ENCODE measurements around the gene SART1. TPM values are rescaled to one million over a fixed set of nuclear protein-coding genes. Genes with fewer than 3 reads are reported as not detected.
"Not testable (repeated sequence)": the region's sequence is repeated elsewhere in the genome, so short reads cannot be mapped to it uniquely, and the experiment has no call there.

The SART1 gene
- total and polyA plus RNA-seq, 7 donors: 22.2 to 50.0 (median 36.7) TPM

DNA sequence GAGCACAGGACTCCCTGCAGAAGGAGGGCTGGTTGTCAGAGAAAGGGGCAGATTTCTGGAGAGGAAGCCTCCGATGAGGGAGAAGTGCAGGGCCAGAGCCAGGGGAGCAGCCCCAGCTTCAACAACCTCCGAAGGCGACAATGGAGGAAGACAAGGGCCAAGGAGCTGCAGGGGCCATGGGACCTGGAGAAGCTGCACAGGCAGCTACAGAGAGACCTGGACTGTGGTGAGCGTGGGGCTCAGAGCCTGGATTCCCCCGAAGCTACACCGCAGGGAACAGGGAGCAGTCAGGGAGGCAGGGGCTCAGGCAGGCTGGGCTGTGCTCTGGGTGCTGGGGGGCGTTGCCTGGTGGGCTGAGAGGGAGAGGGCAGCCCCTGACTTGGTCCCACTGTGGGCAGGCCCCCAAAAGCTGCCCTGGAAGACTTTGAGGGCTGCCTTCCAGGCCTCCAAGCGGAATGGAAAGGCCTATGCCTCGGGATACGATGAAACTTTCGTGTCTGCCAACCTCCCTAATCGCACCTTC is 13.9 kb upstream of the SART1 start:
- H3K4me3 ChIP-seq: no peak overlapping the region

DNA sequence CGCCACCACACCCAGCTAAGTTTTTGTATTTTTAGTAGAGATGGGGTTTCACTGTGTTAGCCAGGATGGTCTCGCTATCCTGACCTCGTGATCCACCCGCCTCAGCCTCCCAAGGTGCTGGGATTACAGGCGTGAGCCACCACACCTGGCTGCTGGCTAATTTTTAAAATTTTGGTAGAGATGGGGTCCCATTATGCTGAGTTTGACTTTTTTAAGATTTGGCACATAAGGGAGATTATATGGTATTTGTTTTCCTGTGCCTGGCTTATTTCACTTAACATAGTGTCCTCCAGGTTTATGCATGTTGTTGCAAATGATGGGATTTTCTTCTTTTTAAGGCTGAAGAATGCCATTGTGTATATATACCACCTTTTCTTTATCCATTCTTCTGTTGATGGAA is 10.8 kb upstream of the SART1 start:
- intact Hi-C loops (cut with DNase I); DNase-seq; H3K4me3 ChIP-seq; H3K27ac ChIP-seq; H3K9me3 ChIP-seq; H3K36me3 ChIP-seq; H3K4me1 ChIP-seq; H3K27me3 ChIP-seq: not testable (repeated sequence)
- WGBS, 2 donors: 94% methylated on average over 5 of the region's 5 CpGs

More for the DNA sequence above, 13.9 kb upstream of the SART1 start:
- TF ChIP-seq POLR2AphosphoS5 (IDR thresholded peaks at IDR 0.05): no peak
- TF ChIP-seq POLR2A (IDR thresholded peaks at IDR 0.05): no peak
- TF ChIP-seq, protein P1, sequence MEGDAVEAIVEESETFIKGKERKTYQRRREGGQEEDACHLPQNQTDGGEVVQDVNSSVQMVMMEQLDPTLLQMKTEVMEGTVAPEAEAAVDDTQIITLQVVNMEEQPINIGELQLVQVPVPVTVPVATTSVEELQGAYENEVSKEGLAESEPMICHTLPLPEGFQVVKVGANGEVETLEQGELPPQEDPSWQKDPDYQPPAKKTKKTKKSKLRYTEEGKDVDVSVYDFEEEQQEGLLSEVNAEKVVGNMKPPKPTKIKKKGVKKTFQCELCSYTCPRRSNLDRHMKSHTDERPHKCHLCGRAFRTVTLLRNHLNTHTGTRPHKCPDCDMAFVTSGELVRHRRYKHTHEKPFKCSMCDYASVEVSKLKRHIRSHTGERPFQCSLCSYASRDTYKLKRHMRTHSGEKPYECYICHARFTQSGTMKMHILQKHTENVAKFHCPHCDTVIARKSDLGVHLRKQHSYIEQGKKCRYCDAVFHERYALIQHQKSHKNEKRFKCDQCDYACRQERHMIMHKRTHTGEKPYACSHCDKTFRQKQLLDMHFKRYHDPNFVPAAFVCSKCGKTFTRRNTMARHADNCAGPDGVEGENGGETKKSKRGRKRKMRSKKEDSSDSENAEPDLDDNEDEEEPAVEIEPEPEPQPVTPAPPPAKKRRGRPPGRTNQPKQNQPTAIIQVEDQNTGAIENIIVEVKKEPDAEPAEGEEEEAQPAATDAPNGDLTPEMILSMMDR (IDR thresholded peaks at IDR 0.05): no peak
- TF ChIP-seq EP300 (IDR thresholded peaks at IDR 0.05): no peak
- WGBS, 2 donors: 85 to 87% methylated on average over 12 of the region's 12 CpGs
- H3K36me3 ChIP-seq: no peaks in the 10 kb centered on the region
- H3K27me3 ChIP-seq: no peaks in the 10 kb centered on the region
- no peaks in the 10 kb centered on the region for H3K9me3 ChIP-seq
- no peak overlapping the region for H3K27ac ChIP-seq
- intact Hi-C loops (cut with DNase I): no loop called here
- DNase-seq: no peak
- H3K4me1 ChIP-seq: no peaks in the 10 kb centered on the region

DNA sequence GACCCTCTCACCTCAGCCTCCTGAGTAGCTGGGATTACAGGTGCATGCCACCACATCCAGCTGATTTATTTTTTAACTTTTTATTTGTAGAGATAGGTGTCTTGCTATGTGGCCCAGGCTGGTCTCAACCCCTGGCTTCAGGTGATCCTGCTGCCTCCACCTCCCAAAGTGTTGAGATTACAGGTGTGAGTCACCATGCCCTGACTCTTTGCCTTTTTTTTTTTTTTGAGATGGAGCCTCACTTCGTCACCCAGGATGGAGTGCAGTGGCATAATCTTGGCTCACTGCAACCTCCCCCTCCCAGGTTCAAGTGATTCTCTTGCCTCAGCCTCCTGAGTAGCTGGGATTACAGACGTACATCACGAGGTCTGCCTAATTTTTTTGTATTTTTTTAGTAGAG is 9.9 kb upstream of the SART1 start:
- intact Hi-C loops (cut with DNase I); H3K9me3 ChIP-seq; H3K4me3 ChIP-seq; H3K36me3 ChIP-seq; H3K27me3 ChIP-seq; H3K4me1 ChIP-seq; DNase-seq; H3K27ac ChIP-seq: not testable (repeated sequence)
- WGBS, 2 donors: 48 to 67% methylated on average over 3 of the region's 3 CpGs

DNA sequence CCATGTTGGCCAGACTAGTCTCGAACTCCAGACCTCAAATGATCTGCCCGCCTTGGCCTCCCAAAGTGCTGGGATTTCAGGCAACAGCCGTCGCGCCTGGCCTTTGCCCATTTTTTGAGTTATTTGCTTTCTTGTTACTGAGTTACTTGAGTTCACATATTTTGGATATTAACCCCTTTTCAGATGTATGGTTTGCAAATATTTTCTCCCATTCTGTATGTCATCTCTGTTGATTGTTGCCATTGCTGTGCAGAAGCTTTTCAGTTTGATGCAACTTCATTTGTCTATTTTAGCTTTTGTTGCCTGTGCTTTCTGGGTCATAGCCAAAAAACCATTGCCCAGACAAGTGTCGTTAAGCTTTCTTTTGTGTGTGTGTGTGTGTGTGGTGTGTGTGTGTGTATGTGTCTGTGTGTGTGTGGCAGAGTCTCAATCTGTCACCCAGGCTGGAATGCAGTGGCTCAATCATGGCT is 9.4 kb upstream of the SART1 start:
- Histone ChIP-seq H3K9me3 (no peaks in the 10 kb centered on the region), H3K4me3 (no peak overlapping the region), H3K27ac (no peak overlapping the region), H3K36me3 (no peaks in the 10 kb centered on the region), H3K4me1 (no peaks in the 10 kb centered on the region), H3K27me3 (peaks cover 0 to 8% (median 0%) of the 10 kb centered on the region in 3 donors)
- 16 to 67% methylated on average over 6 of the region's 6 CpGs for WGBS, 2 donors
- TF ChIP-seq, protein P1 (IDR thresholded peaks at IDR 0.05): no peak
- TF ChIP-seq EP300 (IDR thresholded peaks at IDR 0.05): no peak
- intact Hi-C loops (cut with DNase I): no loop called here
- DNase-seq: no peak

DNA sequence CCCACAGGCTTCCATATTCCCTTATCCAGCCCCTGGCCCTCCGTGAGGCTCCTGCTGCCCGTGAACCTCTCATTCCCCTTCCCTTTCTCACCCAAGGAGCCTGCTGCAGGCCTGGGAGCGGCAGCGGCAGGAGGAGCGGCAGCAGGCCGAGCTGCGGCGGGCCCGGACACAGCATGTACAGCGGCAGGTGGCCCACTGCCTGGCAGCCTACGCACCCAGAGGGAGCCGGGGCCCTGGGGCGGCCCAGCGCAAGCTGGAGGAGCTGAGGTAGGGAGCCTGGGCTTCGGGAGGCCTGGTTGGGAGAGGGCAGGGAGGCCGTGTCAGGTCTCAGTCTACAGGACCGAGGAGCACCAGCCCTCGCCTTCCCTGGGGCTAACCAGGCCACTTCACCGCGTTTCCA is 8.1 kb upstream of the SART1 start:
- DNase-seq: no peak
- WGBS, 2 donors: 94 to 96% methylated on average over 20 of the region's 20 CpGs
- Histone ChIP-seq H3K9me3 (no peaks in the 10 kb centered on the region), H3K27ac (no peak overlapping the region), H3K27me3 (peaks cover 0 to 8% (median 0%) of the 10 kb centered on the region in 3 donors), H3K4me3 (no peak overlapping the region), H3K4me1 (no peaks in the 10 kb centered on the region), H3K36me3 (no peaks in the 10 kb centered on the region)
- intact Hi-C loops (cut with DNase I): no loop called here
- TF ChIP-seq, protein P1 (IDR thresholded peaks at IDR 0.05): no peak
- TF ChIP-seq POLR2A (IDR thresholded peaks at IDR 0.05) (no peak), EP300 (IDR thresholded peaks at IDR 0.05) (no peak)

DNA sequence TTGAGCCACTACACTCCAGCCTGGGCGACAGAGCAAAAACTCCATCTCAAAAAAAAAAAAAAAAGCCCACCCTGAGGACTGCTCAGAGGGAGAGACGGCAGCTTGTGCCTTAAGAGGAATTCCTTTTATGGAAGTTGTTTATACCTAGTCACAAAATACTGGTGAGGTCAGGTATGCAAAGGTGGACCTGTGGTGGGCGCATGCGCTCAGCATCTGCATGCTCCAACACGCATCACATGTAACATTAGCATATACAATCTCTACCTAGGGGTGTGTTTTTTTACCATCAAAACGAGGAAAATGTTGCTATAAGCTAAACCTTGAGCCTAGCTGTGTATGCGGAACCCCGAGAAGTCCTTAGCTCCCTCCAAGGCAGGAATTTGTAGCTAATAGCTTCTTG is 6.8 kb upstream of the SART1 start:
- H3K27me3 ChIP-seq: peaks cover 0 to 8% (median 0%) of the 10 kb centered on the region in 3 donors
- no peak for DNase-seq
- intact Hi-C loops (cut with DNase I): no loop called here
- TF ChIP-seq POLR2AphosphoS5 (IDR thresholded peaks at IDR 0.05): no peak
- TF ChIP-seq POLR2A (IDR thresholded peaks at IDR 0.05): no peak
- no peak for TF ChIP-seq EP300 (IDR thresholded peaks at IDR 0.05)
- TF ChIP-seq, protein P1 (IDR thresholded peaks at IDR 0.05): no peak
- no peaks in the 10 kb centered on the region for H3K36me3 ChIP-seq
- H3K9me3 ChIP-seq: no peaks in the 10 kb centered on the region
- no peak overlapping the region for H3K27ac ChIP-seq
- H3K4me1 ChIP-seq: no peaks in the 10 kb centered on the region
- 80 to 84% methylated on average over 8 of the region's 8 CpGs for WGBS, 2 donors
- no peak overlapping the region for H3K4me3 ChIP-seq

All from sigmoid colon (tissue), 7 donors.